ENCODE data around the gene SERPINE1.

- TF ChIP-seq ZNF30 (CRISPR knock-in tag; IDR thresholded peaks at IDR 0.05) (no peak), CTCF (CRISPR knock-in tag; IDR thresholded peaks at IDR 0.05) (no peak), ZNF282 (IDR thresholded peaks at IDR 0.05; ENCODE audit: partially characterized antibody) (no peak), ZNF274 (CRISPR knock-in tag; IDR thresholded peaks at IDR 0.05) (no peak), ARHGAP35 (CRISPR knock-in tag; IDR thresholded peaks at IDR 0.05; ENCODE audit: borderline replicate concordance) (no peak), MAFK (conservative IDR thresholded peaks at IDR 0.05 in 1 of 2, IDR thresholded peaks at IDR 0.05 in 1 of 2; ENCODE audit: low read length in 2 of 2) (no peak), MED1 (CRISPR knock-in tag; IDR thresholded peaks at IDR 0.05) (no peak), ZNF431 (CRISPR knock-in tag; IDR thresholded peaks at IDR 0.05; ENCODE audit: borderline replicate concordance, low read depth) (no peak), ZBTB42 (CRISPR knock-in tag; IDR thresholded peaks at IDR 0.05) (no peak), ZNF710 (CRISPR knock-in tag; IDR thresholded peaks at IDR 0.05; ENCODE audit: borderline replicate concordance) (no peak), NFE2L1 (CRISPR knock-in tag; IDR thresholded peaks at IDR 0.05; ENCODE audit: borderline replicate concordance) (no peak), MXD4 (CRISPR knock-in tag; IDR thresholded peaks at IDR 0.05) (no peak)
These were observed 13.4 kb downstream of the SERPINE1 start for GRCh38 chr7:101140339-101140699.

Data from HepG2 (cell line).